NCI-H1694 (cell line): ENCODE results near the gene VPS18.

Source experiments
- DNase-seq: peaks from one replicate; lab custom pipeline; 2025; lab: John Stamatoyannopoulos, UW

The VPS18 gene

DNA sequence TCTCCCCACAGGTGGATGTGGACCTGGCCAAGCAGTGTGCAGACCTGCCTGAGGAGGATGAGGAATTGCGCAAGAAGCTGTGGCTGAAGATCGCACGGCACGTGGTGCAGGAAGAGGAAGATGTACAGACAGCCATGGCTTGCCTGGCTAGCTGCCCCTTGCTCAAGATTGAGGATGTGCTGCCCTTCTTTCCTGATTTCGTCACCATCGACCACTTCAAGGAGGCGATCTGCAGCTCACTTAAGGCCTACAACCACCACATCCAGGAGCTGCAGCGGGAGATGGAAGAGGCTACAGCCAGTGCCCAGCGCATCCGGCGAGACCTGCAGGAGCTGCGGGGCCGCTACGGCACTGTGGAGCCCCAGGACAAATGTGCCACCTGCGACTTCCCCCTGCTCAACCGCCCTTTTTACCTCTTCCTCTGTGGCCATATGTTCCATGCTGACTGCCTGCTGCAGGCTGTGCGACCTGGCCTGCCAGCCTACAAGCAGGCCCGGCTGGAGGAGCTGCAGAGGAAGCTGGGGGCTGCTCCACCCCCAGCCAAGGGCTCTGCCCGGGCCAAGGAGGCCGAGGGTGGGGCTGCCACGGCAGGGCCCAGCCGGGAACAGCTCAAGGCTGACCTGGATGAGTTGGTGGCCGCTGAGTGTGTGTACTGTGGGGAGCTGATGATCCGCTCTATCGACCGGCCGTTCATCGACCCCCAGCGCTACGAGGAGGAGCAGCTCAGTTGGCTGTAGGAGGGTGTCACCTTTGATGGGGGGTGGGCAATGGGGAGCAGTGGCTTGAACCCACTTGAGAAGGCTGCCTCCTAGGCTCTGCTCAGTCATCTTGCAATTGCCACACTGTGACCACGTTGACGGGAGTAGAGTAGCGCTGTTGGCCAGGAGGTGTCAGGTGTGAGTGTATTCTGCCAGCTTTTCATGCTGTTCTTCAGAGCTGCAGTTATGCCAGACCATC lies 8.6 kb downstream of the VPS18 start:
- no peak for DNase-seq

DNA sequence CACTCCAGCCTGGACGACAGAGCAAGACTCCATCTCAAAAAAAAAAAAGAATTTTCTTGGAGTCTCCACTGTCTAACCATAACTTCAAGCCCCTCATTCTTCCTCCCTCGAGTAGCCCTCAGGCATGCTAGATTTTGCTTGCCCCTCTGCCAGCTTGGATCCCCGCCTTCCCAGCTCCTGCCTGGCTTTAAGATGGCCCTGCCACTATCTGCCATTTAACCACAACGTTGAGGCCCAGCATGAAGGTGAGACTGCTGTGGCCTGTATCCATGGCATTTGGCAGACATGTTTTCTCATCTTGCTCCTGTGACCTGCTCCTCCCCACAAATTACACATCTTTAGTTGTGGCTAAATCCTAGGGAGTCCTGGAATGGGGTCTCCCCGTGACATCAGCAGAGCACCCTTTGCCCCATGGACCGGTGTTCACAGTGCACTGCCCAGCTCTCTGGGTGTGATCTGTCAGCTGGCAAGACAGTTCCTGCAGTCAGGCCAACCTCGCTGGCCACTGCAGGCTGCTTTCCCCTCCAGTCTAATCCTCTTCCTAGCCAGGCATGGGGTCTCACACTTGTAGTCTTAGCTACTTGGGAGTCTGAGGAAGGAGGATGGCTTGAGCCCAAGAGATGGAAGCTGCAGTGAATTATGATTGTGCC lies 10.4 kb downstream of the VPS18 start:
- no peak for DNase-seq

GRCh38 chr15:40906091-40906990 lies 12.1 kb downstream of the VPS18 start:
- peak; percentile 71 for DNase-seq

DNA sequence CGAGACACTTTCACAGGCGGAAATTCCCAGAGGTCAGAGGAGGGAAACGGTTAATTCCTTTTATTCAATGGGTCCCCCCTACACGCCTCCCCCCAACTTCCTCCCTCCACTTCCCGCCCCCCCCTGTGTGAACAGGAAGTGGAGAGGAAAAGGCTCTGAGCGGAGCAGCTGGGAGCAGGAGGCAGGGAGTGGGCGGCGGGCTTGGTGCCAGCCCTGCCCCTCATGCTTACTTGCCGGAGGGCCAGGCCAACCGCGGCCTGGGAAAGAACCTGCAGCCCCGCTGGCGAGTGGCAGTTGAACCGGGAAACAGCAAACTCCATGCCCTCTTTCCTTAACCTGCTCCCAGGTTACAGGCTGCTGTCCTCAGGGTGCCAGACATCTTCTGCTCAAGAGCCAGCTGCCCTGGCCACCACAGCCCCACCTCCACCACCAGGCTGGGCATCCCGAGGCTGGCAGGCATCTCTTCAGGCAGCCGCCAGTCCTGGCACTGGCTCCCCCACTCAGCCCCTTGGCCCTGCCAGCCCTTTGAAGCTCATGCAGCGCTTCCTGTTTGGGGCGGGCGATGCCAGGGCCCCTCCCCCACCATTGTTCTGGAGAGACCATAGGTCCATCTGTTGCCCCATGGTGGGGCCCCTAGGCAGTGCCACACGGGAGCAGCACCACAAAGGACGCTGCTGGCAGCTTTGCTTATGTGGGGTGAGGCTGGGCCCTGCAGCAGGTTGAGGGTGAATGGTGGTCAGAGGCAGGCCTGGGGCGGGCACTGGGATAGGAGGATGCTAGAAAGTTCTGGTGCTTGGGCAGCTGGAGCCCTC lies 12.9 kb downstream of the VPS18 start:
- DNase-seq: peak; percentile 16

DNA sequence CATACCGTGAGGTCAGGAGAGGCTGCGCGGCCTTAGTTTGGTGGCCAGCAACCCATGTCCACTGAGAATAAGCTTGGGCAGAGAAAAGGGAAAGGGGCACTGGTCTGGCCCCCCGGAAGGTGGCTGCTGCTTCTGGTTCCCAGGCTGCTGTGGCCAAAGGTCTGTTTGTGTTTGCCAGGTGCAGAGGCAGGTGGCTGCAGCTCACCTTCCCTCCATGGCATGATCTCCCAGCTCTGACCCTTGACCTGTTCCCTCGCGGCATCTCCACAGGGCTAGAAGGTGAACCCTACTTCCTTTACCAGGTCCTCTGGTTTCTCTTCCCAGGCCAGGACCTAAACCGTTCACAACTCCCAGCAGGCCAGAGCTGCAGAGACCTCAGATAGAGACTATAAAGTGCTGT lies 13.8 kb downstream of the VPS18 start:
- DNase-seq: no peak

- no peak for DNase-seq
Observed at GRCh38 chr15:40909662-40910630, 15.7 kb downstream of the VPS18 start.

DNA sequence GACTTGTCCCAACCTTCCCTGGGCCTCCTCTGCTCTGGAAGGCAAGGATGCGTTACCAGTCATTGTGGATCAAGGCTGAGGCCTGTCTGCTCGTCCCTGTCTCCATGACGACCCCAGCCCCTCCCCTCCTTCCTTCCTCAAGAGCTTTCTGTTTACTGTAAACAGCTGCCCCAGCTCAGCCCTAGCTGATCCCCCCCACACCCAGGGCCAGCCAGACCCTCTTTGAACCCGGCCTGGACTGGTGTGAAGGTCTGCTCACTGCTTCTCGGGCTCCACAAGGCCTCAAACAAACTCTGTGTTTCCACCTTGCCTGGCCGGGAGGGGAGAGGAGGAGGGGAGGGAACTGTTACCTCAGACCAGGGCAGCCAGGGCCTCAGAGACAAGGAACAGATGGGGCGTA lies 16.9 kb downstream of the VPS18 start:
- no peak for DNase-seq

DNA sequence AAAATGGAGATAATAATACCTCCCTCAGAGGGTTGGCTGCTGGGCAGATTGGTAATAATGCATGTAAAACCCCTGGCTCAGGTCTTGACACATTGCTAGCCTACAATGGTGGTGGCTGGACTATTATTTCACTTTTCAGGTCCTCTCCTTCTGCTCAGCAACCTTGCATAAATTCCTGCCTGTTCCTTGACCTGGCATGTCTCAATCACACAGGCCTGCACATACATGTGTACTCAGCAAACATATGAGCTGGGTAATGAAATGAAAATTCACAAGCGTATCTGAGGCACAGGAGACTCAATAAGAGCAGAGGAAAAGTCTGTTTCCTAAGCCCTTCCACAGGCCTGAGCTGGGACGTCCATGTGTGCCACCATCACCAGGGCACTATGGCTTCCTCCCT lies 17.4 kb downstream of the VPS18 start:
- no peak for DNase-seq

DNA sequence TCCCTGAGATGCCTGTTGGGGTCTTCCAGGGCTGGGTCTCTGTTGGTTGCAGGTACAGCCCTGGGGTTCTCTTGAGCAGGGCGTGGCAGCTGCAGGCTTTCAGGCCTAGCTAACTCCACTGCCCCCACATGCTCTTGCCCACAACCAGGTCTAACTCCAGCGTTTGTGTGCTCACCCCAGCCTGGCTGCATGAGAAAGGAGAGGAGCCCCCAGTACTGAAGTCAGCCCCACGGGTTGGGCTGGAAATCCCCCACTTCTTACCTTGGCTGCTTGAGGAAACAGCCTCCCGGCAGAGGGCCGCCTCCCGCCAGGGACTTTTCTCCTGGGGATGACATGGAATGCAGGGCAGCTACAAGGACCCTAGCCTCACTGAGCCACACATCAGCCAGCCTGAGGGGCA lies 18.2 kb downstream of the VPS18 start:
- DNase-seq: no peak

GRCh38 chr15:40914013-40914412 lies 19.8 kb downstream of the VPS18 start:
- no peak for DNase-seq

GRCh38 chr15:40914486-40914885 lies 20.2 kb downstream of the VPS18 start:
- no peak for DNase-seq

- no peak for DNase-seq
Observed at GRCh38 chr15:40915116-40915661, 20.9 kb downstream of the VPS18 start.

DNA sequence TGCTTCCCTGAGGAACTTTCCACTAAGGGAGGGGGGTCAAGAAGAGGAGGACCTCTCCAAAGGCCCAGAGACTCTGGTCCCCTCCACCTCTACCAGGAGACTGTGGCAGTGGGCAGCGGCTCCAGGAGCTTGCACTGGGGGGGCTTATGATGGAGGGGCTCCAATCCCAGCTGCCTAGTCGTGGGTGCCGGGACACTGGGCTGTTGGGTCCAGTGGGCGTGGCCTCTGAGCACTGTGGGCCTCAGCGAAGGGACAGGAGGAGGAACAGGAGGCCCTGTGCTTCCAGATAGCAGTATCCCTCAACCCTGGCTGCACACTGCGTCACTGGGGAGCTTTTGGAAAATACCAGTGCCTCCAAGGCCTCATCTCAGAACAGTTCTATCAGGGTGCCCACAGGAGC lies 21.4 kb downstream of the VPS18 start:
- no peak for DNase-seq

GRCh38 chr15:40917585-40917984 lies 23.3 kb downstream of the VPS18 start:
- no peak for DNase-seq

GRCh38 chr15:40918146-40918798 lies 24.0 kb downstream of the VPS18 start:
- DNase-seq: no peak

DNA sequence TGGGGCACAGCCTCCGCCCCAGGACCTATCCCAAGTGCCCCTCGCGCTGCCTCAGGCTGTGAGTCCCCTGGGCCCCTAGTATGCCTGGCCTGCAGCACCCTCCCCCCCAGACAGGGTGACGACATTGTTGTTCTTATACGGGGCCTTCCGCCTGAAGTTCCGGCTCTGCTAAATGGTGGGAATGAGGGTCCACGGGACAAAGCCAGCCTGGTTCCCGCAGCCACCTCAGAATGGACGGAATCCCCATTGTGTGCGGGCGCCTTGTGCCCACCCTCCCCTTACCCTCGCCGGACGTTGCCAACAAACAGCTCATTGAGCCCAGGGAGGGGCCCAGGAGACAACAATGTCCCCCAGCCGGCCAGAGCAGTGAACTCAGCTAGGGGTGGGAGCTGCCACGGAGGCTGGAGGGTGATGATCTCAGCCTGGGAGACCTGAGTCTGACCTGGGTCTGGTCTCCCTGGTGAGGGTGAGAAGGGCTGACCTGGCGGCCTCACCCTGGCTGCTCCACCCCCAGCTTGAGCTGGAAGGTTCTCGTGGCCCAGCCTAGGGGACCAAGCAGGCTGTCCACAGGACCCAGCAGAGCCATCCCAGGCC lies 24.6 kb downstream of the VPS18 start:
- DNase-seq: no peak

DNA sequence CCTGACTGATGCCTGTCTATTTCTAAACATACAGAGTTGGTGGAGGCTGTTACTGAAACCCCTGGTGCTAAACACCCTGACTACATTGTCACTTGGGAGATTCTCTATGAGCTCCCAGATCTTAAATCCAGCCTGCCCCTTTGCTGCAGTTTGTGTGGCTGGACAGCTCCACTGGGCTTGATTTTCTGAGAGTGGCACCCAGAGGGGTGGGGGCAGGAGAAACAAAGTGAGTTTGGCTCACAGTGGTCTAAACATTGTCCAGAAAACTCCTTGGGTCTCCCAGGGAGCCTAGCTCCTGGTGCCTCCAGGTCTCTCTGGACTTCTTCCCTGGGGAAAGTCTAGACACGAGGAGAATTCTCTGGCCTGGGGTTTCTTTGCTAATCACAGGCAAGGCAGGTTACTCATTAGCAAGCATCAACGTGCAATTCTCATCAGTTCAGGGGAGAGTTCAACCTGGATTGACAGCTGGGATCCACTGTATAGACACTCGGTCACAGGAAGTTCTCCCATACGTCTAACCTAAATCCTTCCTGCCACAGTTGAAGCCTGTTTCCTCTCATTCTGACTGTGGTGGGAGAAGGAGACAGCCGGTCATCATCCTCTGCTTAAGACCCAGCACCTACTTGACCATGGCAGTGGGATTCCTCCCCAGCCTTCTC lies 27.8 kb downstream of the VPS18 start:
- no peak for DNase-seq

GRCh38 chr15:40922608-40923005 lies 28.4 kb downstream of the VPS18 start:
- DNase-seq: no peak

- DNase-seq: no peak
Observed at GRCh38 chr15:40923551-40923950, 29.3 kb downstream of the VPS18 start.
